T-helper 1 cell treated with Interleukin-12 subunit alpha and Interleukin-12 subunit beta and Interleukin-4 antibody, amounts not matched to agents 30 ng/mL and 1 ng/mL, for 36 hours (primary cell): ENCODE data around the gene CAVIN2. TPM values are rescaled to one million over a fixed set of nuclear protein-coding genes. Genes with fewer than 3 reads are reported as not detected.

ENCODE experiments used
- intact Hi-C: fragments of 100-400 bp; cut with micrococcal nuclease; formaldehyde crosslinking; loops from one replicate; pipeline ENCODE4 v1.15.1; 2024
- total RNA-seq: library from RNA; stranded (reverse); gene quantifications from 2 replicates; pipeline ENCODE4 v1.2.3, GENCODE V29; 2022

Gene CAVIN2
- total RNA-seq, 1 donor from 2014 or later = not detected

DNA sequence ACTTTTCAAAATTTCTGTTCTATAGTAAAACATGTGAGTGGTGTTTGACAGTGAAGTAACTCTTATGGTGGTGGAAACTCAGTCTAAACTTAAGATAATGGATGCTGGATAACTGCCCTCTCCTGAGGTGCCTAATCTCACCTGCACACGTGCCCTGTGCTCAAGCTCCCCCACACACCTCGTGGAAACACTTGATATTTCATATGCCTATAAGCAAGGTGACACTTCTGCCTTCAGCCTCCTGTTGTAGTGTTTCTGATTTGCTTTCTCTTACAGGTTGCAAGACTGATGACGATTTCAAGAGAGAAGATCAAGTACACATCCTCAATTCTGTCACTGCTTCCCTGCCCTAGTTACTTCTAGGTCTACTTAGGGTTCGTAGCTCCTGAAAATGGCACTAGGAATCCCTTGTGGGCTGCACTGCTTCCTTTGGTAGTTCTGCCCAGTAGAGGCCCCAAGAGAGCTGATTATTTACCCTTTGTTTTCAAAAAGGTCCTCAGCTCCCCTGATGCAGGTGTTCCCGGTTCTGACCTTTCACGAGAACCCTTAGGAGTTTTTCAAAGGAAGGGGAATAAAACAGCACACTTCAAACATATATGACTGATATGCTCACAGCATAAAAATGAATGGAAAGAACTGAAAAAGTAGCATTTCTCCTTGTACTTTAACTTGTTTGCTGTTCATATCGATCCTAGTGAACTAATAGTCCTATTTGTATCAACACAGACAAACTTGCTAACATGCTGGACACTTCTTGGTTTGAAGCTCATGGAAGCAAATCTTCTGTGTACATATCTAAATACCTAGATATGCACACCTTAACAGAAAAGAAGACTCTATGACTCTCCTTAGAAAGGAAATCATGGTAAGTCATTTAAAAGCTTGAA is 6.7 kb downstream of the CAVIN2 start:
- intact Hi-C loops = no loop called here

DNA sequence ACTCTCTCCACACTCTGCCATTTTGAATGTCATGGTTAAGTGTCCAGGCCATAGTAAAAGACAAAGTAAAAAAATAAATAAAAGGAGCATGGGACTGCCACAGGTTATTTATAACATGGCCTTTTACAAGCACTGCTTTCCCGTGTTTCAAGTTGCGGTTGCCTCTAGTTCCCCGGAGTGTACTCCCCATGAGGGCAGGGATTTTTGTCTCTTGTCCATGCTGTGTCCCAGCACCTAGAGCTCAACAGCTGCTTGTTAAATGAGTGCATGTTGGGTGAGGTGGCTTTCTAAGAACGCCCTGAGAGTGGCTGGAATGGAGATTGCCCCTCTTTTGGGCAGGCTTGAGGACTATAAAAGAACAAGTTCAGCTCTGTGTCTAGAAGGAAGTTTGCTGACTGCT is 8.4 kb downstream of the CAVIN2 start:
- intact Hi-C loops = no loop called here

DNA sequence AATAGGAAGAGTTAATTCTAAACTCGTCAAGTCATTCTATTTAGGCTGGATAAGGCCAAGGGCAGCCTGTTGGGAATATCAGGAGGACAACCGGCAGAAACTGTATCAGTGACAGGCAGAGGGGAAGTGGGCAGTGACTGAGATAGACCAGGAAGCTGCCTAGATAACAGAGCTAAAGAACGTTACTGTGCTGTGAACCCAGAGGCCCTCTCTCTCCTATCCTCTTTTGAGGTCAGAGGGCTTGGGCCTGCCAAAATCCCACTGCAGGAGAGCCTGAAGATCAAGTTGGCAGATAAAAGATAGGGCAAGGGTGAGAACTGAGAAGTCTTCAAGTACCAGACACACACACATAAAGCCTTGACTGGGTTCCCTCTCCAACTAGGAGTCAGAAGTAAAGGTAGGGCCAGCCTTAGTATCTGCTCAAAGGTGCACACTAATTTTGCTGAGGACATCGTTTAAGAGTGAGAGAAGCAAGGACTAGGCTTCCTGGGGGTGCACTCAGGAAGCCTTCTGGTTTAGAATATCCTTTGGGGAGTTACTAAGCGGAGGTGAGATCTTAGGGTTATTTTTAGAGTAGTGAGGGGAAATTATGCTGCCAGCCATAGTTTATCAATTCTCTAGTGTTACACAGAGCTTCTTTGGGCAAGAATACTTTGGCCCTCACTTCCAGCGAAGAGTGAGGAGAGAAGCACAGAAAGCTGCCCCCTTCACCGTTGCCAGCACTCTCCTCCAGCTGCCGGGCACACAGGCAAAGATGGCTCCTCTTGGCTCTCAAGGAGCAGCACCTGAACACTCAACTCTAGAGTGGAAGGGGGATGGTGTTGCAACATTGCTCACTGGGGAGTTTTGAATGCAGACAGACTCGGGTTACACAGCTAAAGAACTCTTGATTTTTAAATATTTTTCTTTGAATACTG is 9.8 kb downstream of the CAVIN2 start:
- intact Hi-C loops = no loop called here

DNA sequence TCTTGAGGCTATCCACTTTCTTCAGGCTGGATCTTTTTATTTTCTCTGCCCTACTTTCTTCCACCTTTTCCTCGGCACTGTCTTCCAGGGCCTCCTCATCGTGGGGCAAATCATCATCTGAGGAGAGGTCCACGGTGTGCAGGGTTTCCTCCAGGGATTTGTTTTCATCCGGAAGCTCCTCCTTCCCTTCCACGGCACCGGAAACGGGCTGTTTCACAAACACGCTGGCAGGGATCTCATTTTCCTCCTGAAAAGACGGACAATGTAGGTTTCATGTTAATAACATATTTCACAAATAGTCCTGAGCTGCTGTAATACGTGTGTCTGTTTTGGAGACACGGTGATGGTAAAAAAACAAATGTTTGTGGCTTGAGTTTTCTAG is 10.4 kb downstream of the CAVIN2 start:
- intact Hi-C loops = no loop called here

DNA sequence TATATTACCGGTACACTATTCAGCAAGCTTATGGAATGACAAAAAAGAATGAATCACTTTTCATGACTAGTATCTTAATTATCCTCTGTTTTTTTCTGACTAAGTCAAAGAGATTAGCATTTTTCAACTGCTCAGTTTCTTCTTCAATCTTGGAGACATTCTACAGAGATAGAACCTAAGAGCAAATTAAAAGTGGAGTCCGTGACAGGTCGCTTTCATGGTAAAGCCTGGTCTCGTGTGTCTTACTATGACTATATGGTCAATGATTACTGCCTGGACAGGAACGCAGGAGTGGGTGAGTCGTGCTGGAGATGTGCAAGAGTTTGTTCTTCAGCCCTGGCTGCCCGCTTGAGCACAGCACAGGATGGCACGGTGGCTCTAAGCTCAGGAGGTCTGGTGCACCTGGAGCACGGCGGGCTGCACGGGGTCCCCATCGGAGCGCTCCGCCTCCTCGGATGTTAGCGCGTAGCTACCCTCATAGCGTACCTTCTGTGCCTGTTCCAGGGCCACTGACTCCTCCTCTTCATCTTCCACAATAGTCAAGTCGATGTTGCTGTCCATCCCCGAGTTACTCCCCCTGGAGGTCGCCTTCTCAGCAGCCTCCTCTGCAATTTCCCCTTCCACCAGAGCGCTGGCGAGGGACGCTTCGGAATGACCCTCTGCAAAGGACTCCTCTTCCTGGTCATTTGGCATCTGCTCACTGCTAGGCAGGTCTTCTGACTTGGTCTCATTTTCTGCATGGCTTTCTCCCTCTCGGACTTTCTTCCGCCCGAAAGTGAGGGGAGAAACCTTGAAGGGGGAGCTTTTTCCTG is 11.1 kb downstream of the CAVIN2 start:
- intact Hi-C loops = no loop called here

DNA sequence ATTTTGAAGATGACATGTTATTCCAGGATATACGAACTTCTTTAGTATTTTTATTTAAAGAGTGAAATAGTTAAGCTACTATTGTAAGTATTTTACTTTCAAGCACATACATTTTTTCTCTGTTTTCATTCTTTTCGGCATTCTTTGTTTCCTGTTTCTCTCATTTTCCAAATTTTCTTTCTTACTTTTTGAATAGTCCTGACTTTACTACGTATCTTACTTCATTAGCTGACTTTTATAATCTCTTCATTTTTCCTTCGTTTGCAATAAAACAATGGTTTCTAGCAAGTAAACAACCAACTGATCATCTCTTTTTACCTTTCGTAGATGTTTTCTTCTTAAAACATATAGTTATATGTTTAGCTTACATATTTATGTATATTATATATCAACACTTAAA is 11.8 kb downstream of the CAVIN2 start:
- intact Hi-C loops = no loop called here

DNA sequence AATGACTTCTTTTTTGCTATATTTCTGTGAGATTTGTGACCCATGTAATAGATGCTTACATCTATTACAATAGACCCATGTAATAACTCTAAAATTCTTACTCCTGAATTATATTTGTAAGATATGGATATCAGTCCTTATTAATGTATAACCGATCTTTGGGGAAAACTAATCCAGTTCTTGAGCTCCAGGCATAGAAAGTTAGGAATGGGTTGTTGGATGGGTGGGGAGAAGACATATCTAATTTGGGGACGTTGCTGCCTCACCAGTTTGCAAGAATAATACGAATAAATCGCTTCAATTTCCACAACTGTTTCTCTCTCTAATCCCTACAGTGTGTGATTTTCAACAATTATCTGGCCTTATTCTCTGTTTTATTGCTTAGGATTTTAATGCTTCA is 13.5 kb downstream of the CAVIN2 start:
- intact Hi-C loops = no loop called here

DNA sequence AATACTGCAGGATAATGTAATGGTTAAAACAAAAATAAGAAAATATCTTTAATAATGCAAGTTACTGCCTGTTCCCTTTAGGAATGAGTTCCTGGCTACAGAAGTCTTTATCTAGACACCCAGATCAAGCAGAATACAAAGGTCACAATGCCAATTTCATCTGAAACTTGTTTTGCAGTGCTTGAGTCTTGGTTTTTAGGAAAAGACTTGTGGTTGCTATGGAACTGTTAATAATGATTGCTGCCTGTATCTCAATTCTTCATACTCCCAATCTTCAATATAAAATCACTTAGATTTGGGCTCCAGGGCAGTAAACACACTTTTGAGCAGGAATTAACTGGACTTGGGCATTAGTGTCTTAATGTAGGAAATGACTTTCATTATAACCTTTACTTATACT is 14.2 kb downstream of the CAVIN2 start:
- intact Hi-C loops = no loop called here

DNA sequence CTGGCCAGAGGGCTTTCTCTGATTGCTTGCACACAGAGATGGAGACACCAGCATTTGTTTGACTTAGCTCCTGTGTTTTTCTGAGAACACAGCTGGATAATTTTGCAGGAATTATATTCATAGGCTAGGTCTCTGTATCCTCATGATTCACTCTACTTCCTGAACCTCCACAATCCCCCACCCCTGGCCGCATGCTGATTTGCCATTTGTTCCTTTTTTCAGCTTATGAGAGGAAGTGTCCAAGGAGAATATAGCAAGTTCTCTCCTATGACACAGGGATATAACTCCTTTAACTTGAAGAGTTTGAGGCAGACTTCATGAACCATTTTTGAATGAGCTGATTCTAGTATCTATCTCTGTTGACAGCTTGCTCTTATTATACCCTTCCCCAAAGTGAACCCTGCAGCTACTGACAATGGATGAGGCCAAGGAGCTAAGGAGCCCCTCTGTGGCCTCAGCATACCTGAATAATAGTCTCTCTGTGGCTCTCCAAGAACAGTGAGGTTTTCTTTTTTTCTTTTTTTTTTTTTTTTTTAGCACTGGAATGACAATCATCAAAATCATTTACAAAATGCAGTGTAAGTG is 15.4 kb downstream of the CAVIN2 start:
- intact Hi-C loops = no loop called here

DNA sequence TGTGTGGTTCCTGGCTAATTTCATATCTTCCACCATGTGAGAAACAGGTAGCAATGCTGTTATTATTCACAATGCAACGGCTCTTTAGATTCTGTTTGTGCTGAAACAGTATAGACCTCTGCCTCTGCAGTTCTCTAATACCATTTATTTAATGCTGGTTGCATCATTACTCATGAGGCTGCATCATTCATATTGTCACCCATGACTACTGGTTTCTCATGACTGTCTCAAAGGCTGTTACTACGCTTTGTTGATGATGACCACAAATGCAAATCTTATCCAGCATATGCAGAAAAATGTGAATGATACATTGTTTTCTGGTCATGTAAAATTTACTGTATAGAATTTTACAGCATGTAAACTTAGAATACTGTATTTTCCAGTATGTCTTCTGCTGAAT is 22.5 kb downstream of the CAVIN2 start:
- intact Hi-C loops = no loop called here

DNA sequence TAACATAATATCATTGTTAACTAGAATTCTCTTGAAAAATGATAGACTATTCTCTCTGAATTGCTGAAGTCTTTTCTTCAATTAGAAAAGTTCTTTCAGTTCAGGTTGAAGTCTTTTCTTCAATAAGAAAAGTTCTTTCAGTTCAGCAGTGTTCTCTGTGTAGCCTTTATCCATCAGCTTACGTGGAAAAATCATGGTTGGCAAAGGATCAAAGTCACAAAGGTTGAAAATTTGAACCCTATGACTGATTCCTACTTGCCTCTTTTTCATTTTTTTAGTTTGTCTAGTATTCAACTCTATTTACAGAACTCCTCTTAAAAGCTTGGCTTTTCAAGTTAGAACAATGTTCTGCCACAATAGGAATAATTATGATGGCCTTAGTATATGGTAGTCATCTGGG is 25.8 kb downstream of the CAVIN2 start:
- intact Hi-C loops = no loop called here

DNA sequence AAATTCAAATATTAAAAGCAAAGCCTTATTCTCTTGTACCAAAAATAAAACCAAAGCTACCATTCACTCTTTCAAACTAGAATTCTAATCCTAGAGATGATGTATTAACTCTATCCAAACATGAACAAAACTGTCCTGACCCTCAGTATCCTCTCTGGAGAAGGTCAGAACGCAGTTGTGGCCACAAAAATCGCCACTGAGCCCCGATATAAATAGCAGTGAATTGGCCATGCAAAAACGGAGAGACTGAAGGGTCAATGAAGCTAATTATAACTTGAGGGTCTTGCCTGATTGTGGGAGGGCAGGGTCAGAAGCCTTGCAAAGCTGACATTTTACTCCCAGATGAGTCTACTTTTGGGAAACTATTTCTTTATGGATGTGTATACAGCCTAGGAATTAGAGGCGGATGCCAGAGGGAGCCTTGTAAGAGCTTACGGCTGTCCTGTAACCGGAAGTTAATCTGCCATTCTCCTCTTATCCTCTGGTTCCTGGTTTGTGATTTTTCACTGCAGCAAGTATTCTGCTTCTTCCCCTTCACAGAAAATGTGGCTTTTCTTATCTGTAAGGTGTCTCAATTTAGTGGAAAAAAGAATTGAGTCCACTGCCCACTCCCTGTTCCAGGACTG is 28.1 kb downstream of the CAVIN2 start:
- intact Hi-C loops = no loop called here

DNA sequence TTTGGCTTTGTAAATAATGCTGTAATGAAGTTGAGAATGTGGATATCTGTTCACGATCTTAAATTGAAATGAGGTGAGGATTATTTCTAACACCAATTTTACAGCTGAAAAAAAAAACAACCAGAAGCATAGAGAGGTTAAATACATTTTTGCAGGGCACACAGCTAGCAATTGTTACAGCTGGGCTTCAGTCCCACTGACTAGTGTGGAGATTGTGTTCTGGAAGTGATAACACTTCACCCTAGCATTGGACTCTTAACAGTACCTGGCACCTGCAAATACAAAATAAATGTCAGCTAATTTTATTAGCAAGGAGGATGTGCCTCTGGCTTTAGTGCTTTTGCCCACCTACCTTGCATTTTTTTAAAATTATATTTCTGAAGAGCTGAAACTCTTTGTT is 28.8 kb downstream of the CAVIN2 start:
- intact Hi-C loops = no loop called here

DNA sequence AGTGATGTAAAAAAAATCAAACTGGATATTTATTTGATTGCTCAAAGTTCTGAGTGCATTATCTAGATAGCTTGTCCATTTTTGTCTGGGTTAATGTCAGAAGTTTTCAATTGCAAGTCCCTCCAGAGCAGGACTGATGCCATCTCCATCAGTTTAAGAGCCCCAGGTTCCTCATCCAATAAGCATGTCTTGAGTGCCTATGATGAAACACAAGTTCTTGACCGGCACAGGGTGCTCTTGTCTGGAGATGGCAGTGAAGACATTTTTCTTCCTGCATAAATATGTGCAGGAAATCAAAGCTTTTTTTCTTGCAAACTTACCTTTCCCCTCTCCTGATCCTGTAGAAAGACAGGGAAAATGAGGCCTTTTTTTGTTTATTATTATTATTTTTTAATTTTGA is 31.9 kb downstream of the CAVIN2 start:
- intact Hi-C loops = no loop called here

DNA sequence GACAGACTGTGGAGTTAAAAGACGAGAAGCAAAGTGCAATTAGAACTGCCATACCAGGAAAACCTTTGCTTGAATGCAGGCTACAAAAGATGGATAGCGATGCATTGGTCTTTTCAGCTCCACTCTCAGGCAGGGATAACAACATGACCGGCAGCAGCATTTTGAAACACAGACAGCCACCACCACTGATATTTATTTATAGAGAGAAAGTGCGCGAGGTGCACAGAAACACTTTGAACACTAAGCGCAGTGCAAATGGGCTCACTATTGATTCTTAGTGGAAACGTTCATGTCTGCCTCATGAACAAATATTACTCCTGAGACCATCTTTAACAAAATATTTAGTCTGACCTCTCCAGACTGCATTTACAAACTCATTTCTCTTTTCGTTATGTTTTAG is 32.9 kb downstream of the CAVIN2 start:
- intact Hi-C loops = no loop called here

DNA sequence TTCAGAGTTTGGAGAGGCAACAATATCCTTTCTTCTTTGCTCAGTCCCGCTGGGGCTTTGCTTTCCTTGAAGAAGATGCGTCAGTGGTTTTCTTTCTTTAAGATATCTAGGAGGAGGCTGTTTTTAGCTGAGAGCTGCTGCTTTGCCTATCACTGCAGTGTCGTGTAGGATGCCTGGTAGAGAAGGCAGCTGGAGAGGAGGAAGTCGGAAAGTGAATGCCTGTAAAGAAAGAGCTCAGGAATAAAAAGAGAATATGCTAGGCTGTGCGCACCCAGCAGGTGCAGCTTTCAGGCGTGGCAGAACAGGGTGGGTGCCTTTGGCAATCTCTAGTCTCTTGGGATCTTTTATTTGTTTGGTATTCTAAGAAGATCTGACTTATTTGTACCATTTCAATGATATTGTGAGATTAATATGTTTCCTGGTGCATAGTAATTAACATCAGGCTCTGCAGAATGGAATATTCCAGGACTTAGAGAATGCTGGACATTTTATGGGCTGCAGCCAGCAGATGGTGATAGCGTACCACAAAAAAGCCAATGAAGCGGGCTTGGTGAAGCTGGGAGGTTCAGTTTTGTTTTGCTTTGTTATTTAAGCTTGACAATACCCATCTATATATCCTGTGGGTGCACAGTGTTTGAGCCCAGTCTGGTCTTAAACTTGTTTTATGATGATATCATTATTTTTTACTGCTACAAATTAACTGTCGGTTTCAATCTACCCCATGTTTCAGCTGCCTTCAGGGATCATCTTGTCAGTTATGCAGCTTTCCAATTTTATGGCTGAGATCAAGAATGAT is 34.9 kb downstream of the CAVIN2 start:
- intact Hi-C loops = loop anchor here (1.0 kb wide), 2 partner anchors 257 to 350 kb away; no protein-coding TSS in a partner anchor

DNA sequence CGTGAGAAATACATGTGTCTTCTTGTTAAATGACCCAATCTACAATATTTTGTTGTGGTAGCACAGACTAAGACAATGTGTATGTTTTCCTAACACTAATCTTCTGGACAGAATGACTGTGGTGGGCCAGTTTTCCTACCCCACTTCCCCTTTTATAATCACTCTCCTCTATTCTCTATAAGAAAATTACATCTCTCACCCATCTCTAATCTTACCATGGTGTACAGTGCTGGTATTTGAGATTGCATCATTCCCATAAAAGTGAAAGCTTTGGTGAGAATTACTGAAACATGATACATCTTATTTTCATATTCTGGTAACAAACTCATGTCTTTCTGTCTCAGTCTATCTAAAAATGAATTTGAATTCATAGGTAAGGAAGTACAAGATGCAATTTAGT is 40.5 kb downstream of the CAVIN2 start:
- intact Hi-C loops = no loop called here

DNA sequence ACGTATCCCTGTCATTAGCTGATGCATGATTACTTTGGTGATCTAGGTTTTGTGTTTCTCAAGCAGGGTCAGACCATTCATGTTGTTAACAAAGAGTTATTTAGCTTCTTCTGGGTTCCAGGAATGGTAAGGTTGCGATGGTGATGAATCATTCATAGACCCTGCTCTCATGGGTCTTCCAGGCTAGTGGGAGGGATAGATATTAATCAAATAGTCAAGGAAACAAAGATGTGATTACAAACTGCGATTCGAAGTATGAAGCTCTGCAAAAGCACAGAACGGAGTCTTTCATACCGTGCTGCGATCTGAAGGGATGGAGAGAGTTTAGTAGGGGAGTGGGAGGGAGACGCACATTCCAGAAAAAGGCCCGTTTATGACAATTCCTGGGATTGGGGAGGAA is 42.1 kb downstream of the CAVIN2 start:
- intact Hi-C loops = no loop called here

DNA sequence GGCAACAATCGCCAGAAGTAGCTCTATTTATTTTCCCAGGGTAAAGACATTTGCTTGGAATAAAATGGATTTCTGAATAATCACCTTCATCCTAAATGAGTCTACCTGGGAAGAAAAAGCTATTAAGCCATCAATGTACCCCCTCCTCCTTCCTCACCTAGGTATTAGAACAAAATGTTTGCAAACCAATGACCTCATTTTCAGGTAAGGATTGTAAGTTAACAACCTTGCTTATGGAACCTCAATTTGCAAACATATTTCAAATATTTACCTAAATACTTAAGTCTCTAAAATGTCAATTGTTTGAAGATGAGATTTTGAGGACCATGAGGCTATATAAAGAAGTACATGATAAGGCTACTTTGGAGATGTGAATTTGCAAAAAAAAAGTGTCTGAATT is 43.9 kb downstream of the CAVIN2 start:
- intact Hi-C loops = no loop called here

DNA sequence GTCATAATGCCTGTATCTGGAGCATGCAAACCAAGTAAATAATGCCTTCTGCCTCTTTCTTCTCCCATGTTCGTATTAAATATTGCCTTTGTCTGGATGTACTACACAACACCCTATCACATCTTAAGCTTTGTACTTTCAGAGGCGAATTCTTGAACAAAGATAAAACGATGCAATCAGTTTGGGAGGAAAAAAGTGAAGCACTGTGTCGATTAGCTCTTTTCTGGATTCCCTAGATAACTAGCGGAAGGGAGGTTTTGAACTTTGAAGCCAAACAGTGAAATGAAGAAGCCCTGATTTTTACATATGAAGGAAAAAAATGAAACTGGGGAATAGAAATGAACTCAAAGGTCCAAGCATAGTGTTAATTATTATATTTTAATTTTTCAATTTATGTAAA is 44.7 kb downstream of the CAVIN2 start:
- intact Hi-C loops = no loop called here
